Stimulated activated CD4-positive, alpha-beta T cell treated with anti-CD3 and anti-CD28 coated beads, Interleukin-1b, Interleukin-23, amount 100 ng/mL, for 24 hours (primary cell): ENCODE measurements around the gene CHSY3.

ENCODE experiments used
- DNase-seq, 4 experiments: peaks; one replicate each; pipeline ENCODE4 v3.0.0-alpha.2; 2020; ENCODE audit warnings: low read depth in 4 of 4, low spot score in 1 of 4

The CHSY3 gene

DNA sequence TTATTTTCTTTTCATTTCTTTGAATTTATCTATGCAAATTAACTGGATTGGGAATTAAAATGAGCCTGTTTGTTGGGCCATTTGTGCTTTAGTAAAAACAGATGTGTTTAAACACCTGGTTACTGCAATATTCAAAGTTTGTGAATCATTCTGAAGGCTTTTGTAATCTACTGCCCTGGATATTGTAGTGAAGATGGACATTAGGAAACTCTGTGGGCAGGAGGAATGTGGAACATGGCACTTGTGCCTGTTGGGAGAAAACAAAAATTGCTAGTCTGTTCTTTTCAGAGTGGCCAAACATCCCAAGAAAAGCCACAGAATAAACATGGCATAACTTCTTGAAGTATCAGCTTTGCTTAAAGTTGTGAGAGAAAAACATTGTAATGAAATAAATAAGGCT lies 40.8 kb downstream of the CHSY3 start:
- DNase-seq: no peak

DNA sequence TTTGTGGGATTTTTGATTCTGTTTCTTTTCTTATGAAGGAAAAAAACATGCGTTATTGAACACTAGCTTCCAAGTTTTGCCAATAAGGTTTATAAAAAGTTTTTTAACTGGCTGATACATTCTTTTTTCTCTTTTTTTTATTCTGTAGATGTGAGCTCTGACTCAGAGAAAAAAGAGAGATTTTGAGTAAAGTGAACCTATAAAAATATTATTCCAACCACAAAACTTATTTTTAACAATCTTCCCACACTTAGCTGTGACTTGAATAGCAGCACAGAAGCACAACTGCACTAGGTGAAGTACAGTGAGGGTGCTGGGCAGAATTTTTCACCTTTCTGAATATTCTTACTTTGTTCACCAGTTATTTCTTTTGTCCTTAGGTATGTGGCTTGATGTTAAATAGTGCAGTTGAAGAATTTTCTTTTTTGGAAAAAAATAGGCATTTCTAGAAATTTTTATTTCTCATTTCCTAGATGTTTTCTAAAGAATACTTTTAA lies 41.6 kb downstream of the CHSY3 start:
- no peak for DNase-seq

DNA sequence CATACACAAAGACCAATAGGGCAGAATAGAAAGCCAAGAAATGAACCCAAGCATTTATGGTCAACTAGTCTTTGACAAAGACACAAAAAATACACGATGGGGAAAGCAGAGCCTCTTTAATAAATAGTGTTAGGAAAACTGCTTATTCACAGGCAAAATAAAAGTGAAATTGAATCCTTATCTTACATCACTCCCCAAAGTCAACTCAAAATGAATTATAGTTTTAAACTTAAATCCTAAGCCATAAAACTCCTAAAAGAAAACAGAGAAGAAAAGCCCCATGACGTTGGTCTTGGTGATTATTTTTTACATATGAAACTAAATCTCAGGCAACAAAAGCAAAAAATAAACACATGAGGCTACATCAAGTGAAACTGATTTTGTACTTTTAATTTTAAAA lies 46.8 kb downstream of the CHSY3 start:
- DNase-seq: no peak

DNA sequence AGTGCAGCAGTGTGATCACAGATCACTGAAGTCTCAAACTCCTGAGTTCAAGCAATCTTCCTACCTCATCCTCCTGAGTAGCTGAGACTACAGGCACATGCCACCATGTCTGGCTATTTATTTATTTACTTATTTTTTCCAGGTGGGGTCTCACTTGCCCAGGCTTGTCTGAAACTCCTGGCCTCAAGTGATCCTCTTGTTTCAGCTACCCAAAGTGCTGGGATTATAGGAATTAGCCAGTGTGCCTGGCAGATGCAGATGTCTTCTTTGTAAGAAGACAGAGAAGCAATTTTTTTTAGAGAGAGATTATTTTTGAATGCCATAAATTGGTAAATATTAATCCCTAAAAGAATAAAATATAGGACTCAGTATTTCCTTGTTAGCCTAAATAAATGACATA lies 54.3 kb downstream of the CHSY3 start:
- no peak for DNase-seq

DNA sequence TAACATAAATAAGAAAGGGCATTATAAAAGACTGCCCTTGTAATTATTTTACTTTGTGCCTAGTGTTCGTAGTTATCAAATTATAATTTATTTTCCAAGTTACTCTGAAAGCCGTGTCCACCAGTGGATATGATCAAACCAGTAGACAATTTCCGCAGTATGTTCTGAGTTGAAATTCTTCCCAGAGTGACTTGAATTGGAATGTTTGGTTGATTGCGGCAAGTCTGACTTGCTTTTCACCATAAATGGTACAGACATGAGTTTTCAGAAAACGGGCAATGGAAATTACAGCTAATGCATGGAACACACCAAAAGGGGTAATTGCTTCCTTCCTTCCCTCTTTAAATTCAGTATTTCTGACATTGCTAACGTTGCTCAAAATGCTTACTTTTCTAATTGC lies 56.6 kb downstream of the CHSY3 start:
- no peak for DNase-seq

DNA sequence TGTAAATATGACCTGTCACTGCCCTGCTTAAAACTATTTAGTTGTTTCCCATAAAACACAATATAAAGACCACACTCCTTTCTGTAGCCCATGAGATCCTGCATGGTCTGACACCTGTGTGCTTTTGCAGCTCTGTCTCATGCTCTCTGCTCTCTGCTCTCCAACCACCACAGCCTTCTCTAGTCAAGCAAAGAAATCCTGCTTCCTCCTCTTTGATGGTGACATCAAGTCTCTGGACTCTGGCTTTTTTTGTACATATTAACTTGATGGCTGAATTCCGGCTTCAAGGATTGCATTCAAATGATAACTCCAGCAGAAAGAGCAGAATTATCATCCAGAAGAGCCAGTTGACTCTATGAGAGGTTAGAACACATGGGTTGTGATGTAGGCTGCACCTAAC lies 58.2 kb downstream of the CHSY3 start:
- DNase-seq: no peak

DNA sequence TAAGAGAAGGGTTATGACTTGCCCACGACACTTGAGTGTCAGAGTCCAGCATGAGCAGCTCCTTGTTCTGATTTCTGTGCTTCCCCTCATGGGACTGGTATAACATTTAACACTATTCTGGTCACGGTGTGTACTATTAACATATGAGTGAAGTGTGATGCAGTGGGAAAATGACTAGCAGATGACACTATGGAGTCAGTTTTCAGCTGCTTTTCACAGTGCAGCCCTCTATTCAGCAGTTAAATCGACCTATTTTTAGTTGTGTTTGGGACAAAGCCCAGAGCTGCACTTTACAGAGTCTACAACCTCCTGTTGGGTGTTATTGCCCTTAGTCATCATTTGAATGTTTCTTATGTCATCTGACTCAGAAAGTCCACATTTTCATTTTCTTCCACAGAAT lies 59.1 kb downstream of the CHSY3 start:
- no peak for DNase-seq

DNA sequence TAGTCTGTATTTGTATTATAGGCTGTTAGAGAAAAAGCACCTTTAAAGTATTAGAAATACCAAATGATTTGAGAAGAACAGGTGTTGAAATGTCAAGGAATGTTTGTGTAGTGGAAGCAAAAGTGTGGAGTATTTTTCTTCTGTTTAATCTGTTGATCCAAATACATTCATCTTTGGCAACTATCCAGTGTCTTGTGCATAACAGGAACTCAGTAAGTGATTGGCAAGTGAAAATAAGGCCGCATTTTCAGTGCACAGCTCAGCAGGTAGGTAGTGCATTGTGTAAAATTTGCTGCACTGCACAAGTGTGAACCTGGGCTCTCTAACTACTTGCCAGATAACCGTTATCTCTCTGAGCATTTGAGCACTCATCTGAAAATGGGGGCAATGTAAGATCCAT lies 61.8 kb downstream of the CHSY3 start:
- DNase-seq: no peak

DNA sequence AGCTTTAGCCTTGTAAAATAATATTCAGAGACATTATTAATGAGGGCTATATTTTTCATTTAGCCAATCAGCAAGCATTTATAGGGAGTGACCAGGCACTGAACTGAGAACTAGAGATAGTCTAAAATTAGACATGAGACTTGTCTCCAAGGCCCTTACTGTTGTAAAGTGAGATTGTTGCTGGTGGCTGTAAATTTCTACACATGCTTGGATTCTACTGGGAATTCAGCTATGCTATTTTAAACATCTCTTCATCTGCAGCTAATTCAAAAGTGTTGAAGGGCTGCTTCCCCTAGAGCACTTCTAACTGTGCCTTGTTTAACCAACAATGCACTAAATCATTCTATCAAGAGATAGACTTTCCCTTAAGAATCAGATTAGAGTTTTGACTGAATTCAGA lies 67.4 kb downstream of the CHSY3 start:
- DNase-seq: no peak

DNA sequence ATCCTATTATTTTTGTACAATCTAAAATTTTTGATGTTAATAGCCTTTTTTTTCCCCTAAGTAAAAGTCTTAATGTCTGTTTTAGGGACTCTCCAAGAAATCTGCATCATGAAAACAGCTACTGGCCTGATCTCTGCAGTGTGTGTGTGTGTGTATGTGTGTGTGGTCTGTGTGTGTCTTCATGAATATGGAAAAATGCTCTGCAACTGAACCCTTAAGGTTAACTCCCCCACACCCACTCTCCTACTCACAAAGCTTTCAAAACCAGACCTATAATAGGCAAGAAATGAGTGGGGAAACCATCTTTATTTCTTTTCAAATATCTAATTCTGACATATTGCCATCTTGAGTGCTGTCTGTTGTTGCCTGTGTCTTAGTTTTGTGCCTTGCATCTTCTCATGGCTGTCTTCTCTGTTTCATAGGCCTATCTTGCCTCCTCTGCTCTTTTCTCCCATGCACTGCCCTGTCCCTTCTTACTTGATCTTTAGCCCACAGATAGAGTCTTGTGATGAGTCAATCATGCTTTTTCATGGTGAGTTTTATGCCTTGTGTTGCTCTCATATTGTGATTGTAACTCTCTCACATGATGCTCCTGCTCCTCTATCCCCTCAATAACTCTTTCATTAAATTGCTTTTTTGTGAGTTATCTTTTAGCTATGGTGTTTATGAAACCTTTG lies 68.3 kb downstream of the CHSY3 start:
- no peak for DNase-seq

DNA sequence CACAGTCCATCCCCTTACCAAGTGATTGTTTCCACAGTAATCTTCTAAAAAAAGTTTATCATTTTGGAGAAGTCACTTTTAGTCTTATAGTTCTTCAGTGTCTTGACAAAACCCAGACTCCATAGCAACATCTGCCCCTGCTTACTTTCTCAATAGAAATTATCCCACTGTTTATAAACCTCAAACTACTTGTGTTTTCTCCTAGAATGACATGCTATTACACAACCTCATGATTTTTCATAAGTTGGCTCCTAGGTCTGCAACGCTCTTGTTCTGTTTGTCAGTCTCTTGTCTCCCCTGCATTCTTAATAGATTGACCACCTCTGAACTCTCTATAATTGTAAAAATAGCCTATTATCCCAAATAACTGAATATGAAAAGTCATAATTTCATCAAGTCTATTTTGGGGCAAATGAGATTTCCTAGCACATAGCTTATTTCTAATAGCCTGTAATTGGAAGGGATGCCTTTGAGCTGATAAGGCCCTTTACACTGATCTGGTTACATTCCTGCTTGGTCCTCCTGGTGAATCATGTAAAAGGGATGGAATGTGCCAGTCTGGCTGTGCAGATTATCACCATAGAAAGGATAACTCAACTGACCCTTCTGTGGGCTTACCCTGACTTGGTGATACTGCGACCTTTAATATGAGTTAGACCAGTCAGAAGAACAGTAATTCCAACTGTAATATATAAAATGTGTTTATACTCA lies 69.6 kb downstream of the CHSY3 start:
- DNase-seq: no peak

DNA sequence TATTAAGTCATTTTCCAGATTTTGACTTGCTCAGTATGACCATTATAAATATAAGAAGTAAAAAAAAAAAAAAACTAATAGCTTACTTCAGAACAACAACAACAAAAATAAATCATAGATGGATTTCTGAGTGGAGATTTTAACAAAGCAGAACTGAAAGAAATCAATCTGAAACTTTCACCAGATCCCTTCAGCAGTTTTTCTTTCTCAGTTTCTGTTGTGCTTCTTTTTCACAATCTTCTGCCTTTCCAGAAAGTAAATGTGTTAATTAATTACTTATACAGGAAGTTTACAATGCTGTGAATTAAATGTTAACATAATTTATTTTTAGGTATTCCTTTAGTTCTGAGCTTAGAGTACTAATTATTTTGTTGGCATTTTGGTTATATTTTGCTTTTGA lies 73.5 kb downstream of the CHSY3 start:
- DNase-seq: no peak

DNA sequence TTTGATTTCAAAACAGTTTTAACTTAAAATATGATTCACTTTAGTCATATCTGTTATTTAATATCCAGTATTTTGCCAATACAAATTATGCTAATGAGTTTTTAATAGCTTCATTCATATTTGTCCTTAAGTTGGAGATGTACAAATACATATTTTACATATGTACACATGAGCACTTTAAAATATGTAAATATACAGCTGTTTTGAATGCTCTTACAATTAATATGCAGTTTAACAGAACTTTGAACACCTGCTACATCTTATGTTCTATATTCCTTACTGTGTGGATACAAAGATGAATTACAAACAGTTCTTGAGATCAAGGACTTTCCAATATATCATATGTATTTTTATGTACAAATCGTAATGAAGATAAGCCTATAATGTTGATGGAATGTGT lies 74.0 kb downstream of the CHSY3 start:
- no peak for DNase-seq

DNA sequence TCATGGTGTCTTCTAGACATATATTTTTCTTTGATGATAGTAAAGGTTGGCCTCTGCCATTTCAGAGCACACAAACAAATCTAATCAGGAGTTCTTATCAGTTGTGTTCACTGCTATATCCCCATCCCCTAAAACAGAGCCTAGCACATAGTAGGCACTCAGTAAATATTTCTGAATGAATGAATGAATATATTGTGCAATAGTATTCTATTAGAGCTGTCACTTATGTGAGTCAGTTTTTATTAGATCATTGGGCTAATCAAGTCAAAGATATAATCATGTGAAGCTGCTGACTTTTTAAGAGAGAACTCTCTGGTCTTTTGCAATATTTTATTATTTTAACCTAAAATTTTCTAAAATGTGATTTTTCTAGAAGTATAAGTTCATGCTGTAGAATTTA lies 84.2 kb downstream of the CHSY3 start:
- DNase-seq: no peak

DNA sequence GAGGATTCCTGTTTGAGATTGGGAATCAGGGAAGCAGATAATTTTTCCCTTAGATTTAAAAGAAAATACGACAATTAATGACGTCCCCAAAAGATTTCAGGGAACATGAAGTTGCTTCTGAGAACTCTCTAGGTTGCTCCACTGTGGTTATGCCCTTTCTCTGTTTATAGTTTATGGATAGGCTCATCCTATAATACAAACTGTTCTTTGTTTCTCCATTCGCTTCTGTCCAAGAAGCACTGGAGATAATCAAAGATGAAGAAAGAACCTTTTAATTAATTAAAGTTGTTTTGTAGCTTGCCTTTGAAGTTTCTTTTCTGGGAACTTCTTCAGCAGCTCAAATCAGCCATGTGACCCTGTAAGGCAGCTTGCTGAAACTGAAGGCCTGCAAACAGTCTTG lies 87.5 kb downstream of the CHSY3 start:
- no peak for DNase-seq

DNA sequence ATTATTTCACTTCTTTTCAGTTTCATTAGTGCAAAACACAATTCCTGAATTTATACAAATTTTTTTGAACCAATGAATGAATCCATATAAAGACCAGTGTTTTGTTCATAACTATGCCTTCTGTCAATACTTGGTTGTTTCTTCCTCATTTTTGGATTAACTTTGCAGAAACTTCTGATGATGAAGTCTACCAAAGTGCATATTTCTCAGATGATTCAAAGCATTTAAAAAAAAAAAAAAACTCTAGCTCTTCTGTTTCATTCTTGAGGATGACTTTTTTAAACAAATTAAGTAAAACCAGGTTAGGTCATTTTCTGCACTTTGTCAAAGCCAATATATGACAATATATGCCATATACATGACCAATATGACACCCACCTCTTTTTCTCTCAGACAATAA lies 92.6 kb downstream of the CHSY3 start:
- no peak for DNase-seq

DNA sequence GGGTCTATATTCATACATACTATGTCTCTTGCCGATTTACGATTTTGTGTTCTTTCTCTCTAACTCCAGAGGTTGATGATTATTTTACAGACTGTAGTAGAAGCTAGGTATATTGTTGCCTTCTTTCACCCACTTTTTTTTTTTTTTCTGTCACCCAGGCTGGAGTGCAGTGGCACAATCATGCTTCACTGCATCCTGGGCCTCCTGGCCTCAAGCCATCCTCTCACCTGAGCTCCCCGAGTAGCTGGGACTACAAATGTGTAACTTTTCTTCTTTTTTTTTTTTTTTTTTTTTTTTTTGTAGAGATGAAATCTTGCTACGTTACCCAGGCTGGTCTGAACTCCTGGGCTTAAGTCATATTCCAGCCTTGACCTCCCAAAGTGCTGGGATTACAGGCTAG lies 96.2 kb downstream of the CHSY3 start:
- no peak for DNase-seq

DNA sequence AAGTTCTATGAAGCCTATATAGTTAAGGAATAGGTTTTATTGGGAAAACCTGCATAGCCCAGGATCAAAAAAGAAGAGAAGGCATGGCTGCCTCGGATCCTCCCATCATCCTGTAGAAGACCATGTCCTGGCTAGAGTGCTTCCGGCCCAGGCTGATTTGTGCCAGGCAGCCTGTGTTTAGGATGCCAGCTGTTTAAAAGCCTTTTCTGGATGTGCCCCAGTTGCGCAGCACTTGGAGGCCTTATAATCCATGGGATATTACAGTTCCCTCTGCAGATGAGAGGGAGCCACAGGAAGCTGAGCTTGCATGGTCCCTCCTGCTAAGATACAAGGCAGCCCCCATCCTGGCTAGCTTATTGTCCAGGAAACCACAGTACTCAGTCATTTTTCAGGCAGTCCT lies 97.9 kb downstream of the CHSY3 start:
- no peak for DNase-seq

DNA sequence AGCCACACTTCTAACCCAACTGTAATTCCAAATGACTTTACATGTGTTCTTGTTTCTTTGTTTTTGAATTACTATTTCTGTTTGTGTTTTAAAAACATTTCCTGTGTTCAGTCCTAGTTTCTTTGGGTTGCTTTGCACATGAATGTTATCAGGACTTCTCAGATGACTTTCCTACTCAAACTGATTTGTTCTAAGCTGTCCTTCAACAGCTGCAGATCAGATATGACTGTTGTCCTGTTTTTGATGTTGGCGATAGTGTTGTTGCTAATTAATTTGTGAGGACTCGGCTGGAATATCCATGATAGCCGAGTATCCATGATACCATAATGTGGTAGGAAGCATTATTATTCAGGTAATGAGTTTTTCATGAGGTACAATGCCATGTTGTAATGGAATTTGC lies 98.6 kb downstream of the CHSY3 start:
- no peak for DNase-seq

DNA sequence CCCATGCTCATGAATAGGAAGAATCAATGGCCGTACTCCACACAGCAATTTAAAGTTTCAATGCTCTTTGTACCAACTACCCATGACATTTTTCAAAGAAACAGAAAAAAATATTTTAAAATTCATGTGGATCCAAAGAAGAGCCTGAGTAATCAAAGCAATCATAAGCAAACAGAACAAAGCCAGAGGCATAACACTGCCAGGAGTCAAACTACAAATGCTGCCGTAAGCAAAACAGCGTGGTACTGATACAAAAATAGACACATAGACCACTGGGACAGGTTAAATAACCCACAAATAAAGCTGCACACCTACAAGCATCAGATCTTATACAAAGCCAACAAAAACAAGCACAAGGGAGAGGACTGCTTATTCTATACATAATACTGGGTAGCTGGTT lies 107.7 kb downstream of the CHSY3 start:
- no peak for DNase-seq

DNA sequence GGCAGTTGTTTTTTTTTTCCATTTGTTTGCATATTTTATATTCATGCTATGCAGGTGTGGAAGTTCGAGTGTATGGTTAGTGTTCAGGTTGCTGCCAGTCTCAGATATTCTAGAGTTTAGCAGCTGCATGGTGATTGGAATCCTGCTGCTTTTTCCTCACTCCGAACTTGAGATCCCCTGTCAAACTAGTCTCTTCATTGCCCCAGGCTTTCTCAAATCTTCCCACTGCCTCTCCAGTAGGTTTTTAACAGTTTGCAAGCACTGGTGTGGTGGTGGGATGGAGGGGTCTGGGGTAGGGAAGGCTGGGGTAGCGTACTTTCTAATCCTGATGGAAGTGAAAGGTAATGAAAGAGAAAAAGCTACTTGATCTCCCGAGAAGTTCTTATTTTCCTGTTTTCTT lies 112.9 kb downstream of the CHSY3 start:
- no peak for DNase-seq

DNA sequence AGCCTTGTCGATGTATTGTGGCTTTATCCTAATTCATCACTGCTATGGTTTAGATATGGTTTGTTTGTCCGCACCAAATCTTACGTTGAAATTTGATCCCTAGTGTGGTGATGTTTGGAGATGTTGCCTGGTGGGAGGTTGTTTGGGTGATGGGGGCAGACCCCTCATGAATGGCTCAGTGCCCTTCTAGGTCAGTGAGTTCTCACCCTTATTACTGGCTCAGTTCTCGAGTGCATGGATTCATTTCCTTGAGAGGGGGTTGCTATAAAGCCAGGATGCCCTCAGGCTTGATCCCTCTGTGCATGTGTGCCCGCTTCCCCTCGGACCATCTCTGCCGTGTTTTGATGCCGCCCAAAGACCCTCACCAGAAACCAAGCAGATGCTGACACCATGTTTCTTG lies 114.4 kb downstream of the CHSY3 start:
- DNase-seq: no peak

DNA sequence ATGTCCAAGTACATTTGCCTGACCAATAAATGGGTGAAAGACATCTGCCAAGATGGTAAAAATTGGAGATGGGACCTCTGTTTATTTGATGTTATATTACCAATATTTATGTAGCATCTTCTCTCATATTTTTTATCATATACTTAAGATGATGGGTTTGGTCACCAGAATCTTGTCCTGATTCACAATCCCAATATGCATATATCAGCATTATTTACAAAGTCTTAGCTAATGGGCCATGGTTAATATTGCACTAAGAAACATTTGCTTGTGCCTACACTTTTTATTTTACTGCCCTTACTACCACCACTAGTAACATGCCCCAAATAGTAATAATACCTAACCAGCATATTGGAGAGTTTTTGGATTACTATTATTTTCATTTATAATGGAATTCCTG lies 116.7 kb downstream of the CHSY3 start:
- no peak for DNase-seq
